GM18861 (cell line): ENCODE data around the gene FAM9C.
A peak's percentile ranks its signal among the peaks of the same experiment; 100 is the strongest.

Experiments used
- ATAC-seq: cut with Tn5 transposase; IDR thresholded peaks from one replicate; pipeline ENCODE4 v1.9.1; 2021; ENCODE audit not compliant: unreplicated experiment

Gene FAM9C

GRCh38 chrX:12986164-12986779 is 58.1 kb downstream of the FAM9C start:
- peak; percentile 44 for ATAC-seq
